Dedifferentiated amniotic fluid mesenchymal stem cell (primary cell): ENCODE results near the gene TCF7L2.
A peak's percentile ranks its signal among the peaks of the same experiment; 100 is the strongest.

ENCODE experiments used
- DNase-seq: peaks from one replicate; pipeline ENCODE4 v3.0.0-alpha.2; 2016; ENCODE audit errors: extremely low spot score

The TCF7L2 gene

GRCh38 chr10:113045147-113046055, 95.4 kb downstream of the TCF7L2 start:
- DNase-seq = peak; percentile 82

- peak; percentile 61 for DNase-seq
Observed at GRCh38 chr10:113047151-113047550, 97.1 kb downstream of the TCF7L2 start.

- DNase-seq = no peak
Observed at GRCh38 chr10:113047605-113047962, 97.5 kb downstream of the TCF7L2 start.

- DNase-seq = peak; percentile 40
Observed at GRCh38 chr10:113047963-113048781, 98.1 kb downstream of the TCF7L2 start.

GRCh38 chr10:113049881-113050280, 99.8 kb downstream of the TCF7L2 start:
- DNase-seq = no peak

GRCh38 chr10:113052076-113052830, 102.2 kb downstream of the TCF7L2 start:
- no peak for DNase-seq

- DNase-seq = no peak
Observed at GRCh38 chr10:113053091-113053490, 103.0 kb downstream of the TCF7L2 start.

GRCh38 chr10:113053881-113054280, 103.8 kb downstream of the TCF7L2 start:
- DNase-seq = no peak

GRCh38 chr10:113055458-113055857, 105.4 kb downstream of the TCF7L2 start:
- DNase-seq = no peak

- no peak for DNase-seq
Observed at GRCh38 chr10:113056030-113056429, 106.0 kb downstream of the TCF7L2 start.

GRCh38 chr10:113056441-113057021, 106.5 kb downstream of the TCF7L2 start:
- DNase-seq = peak; percentile 77

GRCh38 chr10:113057948-113058522, 108.0 kb downstream of the TCF7L2 start:
- DNase-seq = no peak

GRCh38 chr10:113058523-113059370, 108.7 kb downstream of the TCF7L2 start:
- DNase-seq = peak; percentile 63

- peak; percentile 93 for DNase-seq
Observed at GRCh38 chr10:113059371-113059780, 109.3 kb downstream of the TCF7L2 start.

GRCh38 chr10:113060201-113061053, 110.4 kb downstream of the TCF7L2 start:
- DNase-seq = no peak

- DNase-seq = no peak
Observed at GRCh38 chr10:113061054-113061430, 111.0 kb downstream of the TCF7L2 start.

GRCh38 chr10:113061557-113061956, 111.5 kb downstream of the TCF7L2 start:
- DNase-seq = no peak

GRCh38 chr10:113063043-113063967, 113.3 kb downstream of the TCF7L2 start:
- DNase-seq = no peak
